HepG2 (cell line): ENCODE results near the gene TBC1D14. TPM values are rescaled to one million over a fixed set of nuclear protein-coding genes. Genes with fewer than 3 reads are reported as not detected.
A peak's percentile ranks its signal among the peaks of the same experiment; 100 is the strongest.

ENCODE experiments used
- AGO2 ChIP-seq: fragments of 200-400 bp; formaldehyde crosslinking; optimal IDR thresholded peaks from 2 replicates; pipeline ENCODE3; 2017; ENCODE audit warnings: mild to moderate bottlenecking, low read depth, low read length, moderate library complexity
- FOXA1 ChIP-seq, 2 experiments: fragments of 450-650 bp in 1 of 2; sonication (generic) in 1 of 2; formaldehyde crosslinking in 1 of 2; IDR thresholded peaks; 2 replicates each; pipeline versions ENCODE4 v1.4.0 to v1.6.1; 2016 to 2020; ENCODE audit warnings: missing genetic modification reagents in 1 of 2
- NFAT5 ChIP-seq: sonication (generic); formaldehyde crosslinking; IDR thresholded peaks from 2 replicates; pipeline ENCODE4 v1.4.0; 2020; ENCODE audit warnings: missing genetic modification reagents
- NFYB ChIP-seq: sonication (generic); formaldehyde crosslinking; IDR thresholded peaks from 2 replicates; pipeline ENCODE4 v1.4.0; 2020; ENCODE audit warnings: missing genetic modification reagents
- NRL ChIP-seq: sonication (generic); formaldehyde crosslinking; IDR thresholded peaks from 2 replicates; pipeline ENCODE4 v1.5.0; 2020; ENCODE audit warnings: missing genetic modification reagents, mild to moderate bottlenecking, moderate library complexity, borderline replicate concordance
- PAWR ChIP-seq: sonication (generic); formaldehyde crosslinking; IDR thresholded peaks from 2 replicates; pipeline ENCODE4 v1.4.0; 2020; ENCODE audit warnings: missing genetic modification reagents, mild to moderate bottlenecking, borderline replicate concordance
- PREB ChIP-seq: sonication (generic); formaldehyde crosslinking; IDR thresholded peaks from 2 replicates; pipeline ENCODE4 v1.4.0; 2020; ENCODE audit warnings: missing genetic modification reagents
- REPIN1 ChIP-seq: sonication (generic); formaldehyde crosslinking; IDR thresholded peaks from 2 replicates; pipeline ENCODE4 v1.8.0; 2022; ENCODE audit warnings: missing genetic modification reagents, low read depth, mild to moderate bottlenecking, borderline replicate concordance
- SATB2 ChIP-seq: sonication (generic); formaldehyde crosslinking; IDR thresholded peaks from 2 replicates; pipeline ENCODE4 v1.5.0; 2020; ENCODE audit warnings: missing genetic modification reagents
- SNAPC5 ChIP-seq: sonication (generic); formaldehyde crosslinking; IDR thresholded peaks from 2 replicates; pipeline ENCODE4 v1.8.1; 2023; ENCODE audit warnings: mild to moderate bottlenecking, missing genetic modification reagents, borderline replicate concordance
- SPEN ChIP-seq: sonication (generic); formaldehyde crosslinking; IDR thresholded peaks from 2 replicates; pipeline ENCODE4 v1.5.1; 2020; ENCODE audit warnings: low read depth, mild to moderate bottlenecking, missing genetic modification reagents
- TOE1 ChIP-seq: sonication (generic); formaldehyde crosslinking; IDR thresholded peaks from 2 replicates; pipeline ENCODE4 v1.4.0; 2020; ENCODE audit warnings: mild to moderate bottlenecking, missing genetic modification reagents
- TP53 ChIP-seq: sonication (generic); formaldehyde crosslinking; conservative IDR thresholded peaks from 2 replicates; pipeline ENCODE4 v1.4.0; 2020; ENCODE audit warnings: missing genetic modification reagents
- ZBTB14 ChIP-seq: sonication (generic); formaldehyde crosslinking; IDR thresholded peaks from 2 replicates; pipeline ENCODE4 v1.4.0; 2020; ENCODE audit warnings: missing genetic modification reagents
- ZBTB21 ChIP-seq: sonication (generic); formaldehyde crosslinking; IDR thresholded peaks from 2 replicates; pipeline ENCODE4 v1.4.0; 2020; ENCODE audit warnings: missing genetic modification reagents
- ZBTB7B ChIP-seq: sonication (generic); formaldehyde crosslinking; IDR thresholded peaks from 2 replicates; pipeline ENCODE4 v1.4.0; 2020; ENCODE audit warnings: missing genetic modification reagents
- ZNF3 ChIP-seq: IDR thresholded peaks from 2 replicates; pipeline ENCODE4 v1.7.0; 2017; ENCODE audit warnings: inconsistent platforms
- ZNF543 ChIP-seq: sonication (generic); formaldehyde crosslinking; IDR thresholded peaks from 2 replicates; pipeline ENCODE4 v1.4.0; 2020; ENCODE audit warnings: mild to moderate bottlenecking, missing genetic modification reagents
- ZNF850 ChIP-seq: sonication (generic); formaldehyde crosslinking; conservative IDR thresholded peaks from 2 replicates; pipeline ENCODE4 v1.9.0; 2021; ENCODE audit warnings: mild to moderate bottlenecking, missing genetic modification reagents
- ZSCAN21 ChIP-seq: sonication (generic); formaldehyde crosslinking; IDR thresholded peaks from 2 replicates; pipeline ENCODE4 v1.8.0; 2022; ENCODE audit warnings: mild to moderate bottlenecking, missing genetic modification reagents, moderate library complexity, borderline replicate concordance
- polyA plus RNA-seq, 8 experiments: library from polyadenylated mRNA; depleted of rRNA in 3 of 8; stranded (reverse) in 7 of 8; unstranded in 1 of 8; fragments of >200 nt; fragmentation: Illumina TruSeq in 4 of 8; extraction: Trizol in 4 of 8; gene quantifications; 2 replicates each; pipeline versions ENCODE4 v1.2.1 to v1.2.3, GENCODE V29; 2011 to 2016; ENCODE audit warnings: low read depth in 4 of 8, missing spikeins in 1 of 8, mixed read lengths in 1 of 8; ENCODE audit not compliant: insufficient read depth in 1 of 8
- total RNA-seq, 5 experiments: library from RNA; depleted of rRNA; stranded (reverse); fragments of >200 nt; fragmentation: Illumina TruSeq; extraction: Trizol; gene quantifications; 2 replicates each; pipeline ENCODE4 v1.2.3, GENCODE V29; 2016; ENCODE audit warnings: low read depth in 1 of 5

TBC1D14 gene
- total and polyA plus RNA-seq, 2 of the 13 experiments (the other 11 are each of a cell fraction or from before 2014, with no cell fraction given) = 29.5 to 46.5 TPM

GRCh38 chr4:6917461-6918271 lies 8.0 kb downstream of the TBC1D14 start (continued):
- TF ChIP-seq NFAT5 (CRISPR knock-in tag) = 0 out of 2 replicates have a peak, but pooled peaks have one; percentile 63
- 0 out of 2 replicates have a peak, but pooled peaks have one; percentile 42 for TF ChIP-seq ZBTB21
- no peak for TF ChIP-seq AGO2
- TF ChIP-seq ZNF3 (CRISPR knock-in tag) = no peak
- peak; percentile 86 for TF ChIP-seq ZBTB7B (CRISPR knock-in tag)
- TF ChIP-seq TOE1 (CRISPR knock-in tag) = peak; percentile 75; the same call in 1 of the 2 replicates
- no peak for TF ChIP-seq FOXA1 (IDR thresholded peaks at IDR 0.05)
- TF ChIP-seq FOXA1 (CRISPR knock-in tag; IDR thresholded peaks at IDR 0.05) = peak; percentile 93
- peak; percentile 91; the same call in 1 of the 2 replicates for TF ChIP-seq REPIN1 (CRISPR knock-in tag)
- TF ChIP-seq SPEN (CRISPR knock-in tag) = no peak; the same call in 1 of the 2 replicates
- 0 out of 2 replicates have a peak, but pooled peaks have one; percentile 29 for TF ChIP-seq NFYB (CRISPR knock-in tag)
- no peak for TF ChIP-seq ZNF850
- no peak for TF ChIP-seq PREB (CRISPR knock-in tag)
- no peak for TF ChIP-seq PAWR (CRISPR knock-in tag)
- no peak for TF ChIP-seq ZBTB14 (CRISPR knock-in tag)
- no peak for TF ChIP-seq NRL (CRISPR knock-in tag)
- peak; percentile 89 for TF ChIP-seq ZNF543 (CRISPR knock-in tag)
- peak; percentile 93 for TF ChIP-seq ZSCAN21
- TF ChIP-seq SATB2 (CRISPR knock-in tag) = peak; percentile 44; the same call in 1 of the 2 replicates
- no peak for TF ChIP-seq TP53
- TF ChIP-seq SNAPC5 (CRISPR knock-in tag) = peak; percentile 91
